DMS53 (cell line): Measurements from ENCODE around the gene FAM107B.

Experiments
- DNase-seq: peaks from one replicate; lab custom pipeline; 2025; lab: John Stamatoyannopoulos, UW

Gene FAM107B

DNA sequence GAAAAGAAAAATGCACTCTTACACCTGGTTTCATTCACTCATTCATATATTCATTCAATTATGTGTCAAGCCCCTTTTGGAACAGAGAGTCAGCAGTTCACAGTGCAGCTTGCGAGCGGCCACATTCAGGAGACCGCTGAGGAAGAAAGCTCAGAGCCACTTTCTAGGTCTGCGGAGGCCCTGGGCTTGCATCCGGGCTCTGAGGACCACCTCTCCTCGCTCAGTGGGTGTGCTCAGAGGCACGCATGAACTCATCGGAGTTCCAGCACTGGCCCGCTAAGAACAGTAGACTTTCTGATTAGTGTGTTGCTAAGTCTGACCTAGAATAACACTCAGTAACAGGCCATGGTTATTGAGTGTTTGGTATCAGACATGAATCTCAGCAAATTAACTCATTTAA lies 1.8 kb upstream of the FAM107B start:
- DNase-seq, result no peak

DNA sequence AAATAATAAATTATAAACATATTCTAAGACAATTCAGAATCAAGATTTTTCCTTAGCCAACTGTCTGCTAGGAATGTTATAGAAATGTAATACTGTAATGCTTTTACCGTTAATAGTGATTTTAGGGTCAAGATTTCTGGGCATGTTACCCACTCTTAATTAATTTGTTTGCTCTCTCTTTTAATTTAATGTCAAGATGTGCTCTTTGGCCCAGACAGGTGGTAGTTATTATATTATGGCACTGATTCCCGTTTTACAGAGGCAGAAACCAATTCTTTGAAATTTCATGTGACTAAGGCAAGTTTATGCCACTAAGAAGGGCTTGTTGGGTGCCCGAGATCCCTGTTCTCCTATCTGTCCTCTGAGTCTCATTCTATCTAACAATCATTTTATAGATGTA lies 959 bp upstream of the FAM107B start:
- DNase-seq, result no peak

DNA sequence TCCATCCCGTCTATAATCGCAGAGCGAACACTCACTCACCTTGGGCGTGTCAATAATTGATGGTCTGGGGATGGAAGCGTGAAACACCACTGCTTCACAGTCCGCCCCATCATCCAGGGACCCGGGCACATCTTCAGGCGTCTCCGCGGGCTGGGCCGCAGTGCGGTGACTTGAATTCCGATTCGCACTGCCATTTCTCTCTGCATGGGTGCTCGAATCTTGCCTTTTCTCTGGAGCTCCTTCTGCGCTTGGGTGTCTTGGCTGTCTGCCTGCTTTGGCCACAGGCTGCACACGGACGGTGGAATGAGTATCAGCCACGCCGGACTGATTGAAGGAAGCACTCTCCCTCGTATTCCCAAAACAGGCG lies 500 bp downstream of the FAM107B start:
- no peak for DNase-seq

DNA sequence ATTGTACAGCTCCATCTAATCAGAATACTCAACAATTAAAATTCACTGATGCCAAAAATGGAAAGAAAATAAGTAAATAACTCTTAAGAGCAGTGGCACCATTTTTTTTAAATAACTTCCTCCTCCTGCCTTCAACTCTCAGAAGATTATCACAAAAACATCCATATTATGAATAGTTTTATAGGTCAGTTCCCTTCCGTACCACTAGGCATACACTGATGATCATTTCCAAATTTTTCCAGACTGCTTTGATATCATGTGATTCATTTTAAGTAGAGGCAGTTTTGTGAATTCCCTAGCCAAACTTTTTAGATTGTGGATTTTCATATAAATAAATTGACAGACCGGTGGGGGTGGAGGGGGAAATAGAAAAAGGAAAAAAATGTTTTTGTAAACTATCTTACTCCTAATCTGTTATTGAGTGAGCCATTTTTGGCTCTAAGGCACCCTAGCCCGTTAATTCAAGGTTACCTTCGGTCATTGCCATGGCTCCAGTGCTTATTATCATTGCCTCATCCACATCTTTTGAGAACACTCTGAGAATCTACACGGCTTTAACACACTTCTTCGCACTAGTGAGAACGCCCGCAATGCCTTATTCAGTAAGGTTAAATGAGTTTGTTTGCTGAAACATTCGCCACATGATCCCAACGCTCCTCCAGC lies 1.0 kb downstream of the FAM107B start:
- DNase-seq, result no peak

DNA sequence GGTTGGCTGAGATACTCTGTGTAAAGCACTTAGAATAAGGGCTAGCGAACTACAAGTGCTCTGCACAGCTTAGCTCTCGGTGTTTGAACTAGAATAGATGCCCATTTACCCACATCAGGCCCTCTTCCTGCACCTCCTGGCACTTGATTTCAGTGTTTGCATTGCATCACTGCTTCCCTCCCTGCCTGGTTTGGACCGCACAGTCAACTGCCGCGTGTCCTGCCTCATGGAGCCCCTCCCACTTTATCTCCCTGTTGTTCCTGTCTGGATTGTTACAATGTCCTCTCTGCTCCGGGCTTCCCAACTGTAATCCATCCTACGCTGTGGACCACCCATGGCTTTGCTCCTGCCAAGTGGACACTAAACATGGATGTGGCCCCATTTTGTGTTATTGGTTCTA lies 2.3 kb downstream of the FAM107B start:
- peak; percentile 61 for DNase-seq

GRCh38 chr10:14770927-14771326 lies 3.8 kb downstream of the FAM107B start:
- DNase-seq, result no peak

DNA sequence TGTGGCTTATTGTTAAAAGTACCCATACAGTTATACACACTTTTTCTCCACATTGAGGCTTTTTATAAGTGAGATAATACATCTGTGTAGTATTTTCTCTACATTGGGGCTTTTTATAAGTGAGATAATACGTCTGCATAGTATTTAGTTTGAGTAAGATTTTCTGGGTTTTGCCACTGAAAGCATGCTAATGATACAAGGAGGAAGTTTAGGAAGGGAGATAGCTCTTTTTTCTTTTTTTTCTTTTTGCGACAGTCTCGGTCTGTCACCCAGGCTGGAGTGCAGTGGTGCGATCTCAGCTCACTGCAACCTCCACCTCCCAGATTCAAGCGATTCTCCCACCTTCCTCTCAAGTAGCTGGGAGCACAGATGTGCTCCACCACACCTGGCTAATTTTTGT lies 13.3 kb downstream of the FAM107B start:
- DNase-seq, result no peak

DNA sequence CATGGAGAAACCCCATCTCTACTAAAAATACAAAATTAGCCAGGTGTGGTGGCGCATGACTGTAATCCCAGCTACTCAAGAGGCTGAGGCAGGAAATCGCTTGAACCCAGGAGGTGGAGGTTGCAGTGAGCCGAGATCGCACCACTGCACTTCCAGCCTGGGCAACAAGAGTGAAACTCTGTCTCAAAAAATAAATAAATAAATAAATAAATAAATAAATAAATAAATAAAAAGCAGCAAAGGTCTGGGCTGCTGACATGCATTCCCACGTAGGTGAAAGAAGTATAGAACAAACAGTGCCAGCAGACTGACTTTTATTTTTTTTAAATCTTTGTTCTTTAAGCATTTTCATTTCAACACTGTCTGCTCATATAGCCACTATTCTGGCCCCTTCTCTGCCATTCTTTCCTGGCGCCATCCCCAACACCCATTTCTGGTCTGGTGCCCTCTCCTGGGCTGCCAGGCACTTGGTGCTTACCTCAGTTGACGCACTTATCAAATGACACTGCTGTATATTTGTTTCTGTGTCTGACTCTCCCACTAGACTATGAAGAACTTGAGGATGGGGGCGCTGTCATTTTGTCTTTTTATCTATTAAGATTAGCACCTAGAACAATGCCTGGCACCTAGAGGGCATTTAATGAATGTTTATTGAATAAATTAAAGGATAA lies 15.6 kb downstream of the FAM107B start:
- DNase-seq, result peak; percentile 68

DNA sequence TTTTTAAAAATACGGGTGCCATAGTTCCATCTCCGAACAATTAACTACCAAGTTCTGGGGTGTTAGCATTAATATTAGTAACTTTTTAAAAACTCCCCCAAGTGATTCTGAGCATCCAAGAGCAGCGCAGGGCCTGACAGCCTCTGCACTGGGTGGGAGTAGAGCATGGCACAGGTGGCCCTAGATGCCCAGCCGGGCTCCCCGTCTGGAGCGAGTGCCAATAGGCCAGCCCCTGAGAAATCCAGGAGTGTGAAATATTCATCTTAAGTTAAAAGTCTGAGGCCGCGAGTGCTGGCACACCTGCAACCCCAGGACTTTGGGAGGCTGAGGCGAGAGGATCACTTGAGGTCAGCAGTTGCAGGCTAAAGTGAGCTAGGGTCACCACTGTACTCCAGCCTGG lies 16.2 kb downstream of the FAM107B start:
- no peak for DNase-seq

GRCh38 chr10:14757986-14758385 lies 16.7 kb downstream of the FAM107B start:
- DNase-seq, result no peak

- no peak for DNase-seq
Measured at GRCh38 chr10:14757394-14757793, 17.3 kb downstream of the FAM107B start.

- DNase-seq, result no peak
Measured at GRCh38 chr10:14753441-14753840, 21.3 kb downstream of the FAM107B start.

- no peak for DNase-seq
Measured at GRCh38 chr10:14751921-14752320, 22.8 kb downstream of the FAM107B start.

DNA sequence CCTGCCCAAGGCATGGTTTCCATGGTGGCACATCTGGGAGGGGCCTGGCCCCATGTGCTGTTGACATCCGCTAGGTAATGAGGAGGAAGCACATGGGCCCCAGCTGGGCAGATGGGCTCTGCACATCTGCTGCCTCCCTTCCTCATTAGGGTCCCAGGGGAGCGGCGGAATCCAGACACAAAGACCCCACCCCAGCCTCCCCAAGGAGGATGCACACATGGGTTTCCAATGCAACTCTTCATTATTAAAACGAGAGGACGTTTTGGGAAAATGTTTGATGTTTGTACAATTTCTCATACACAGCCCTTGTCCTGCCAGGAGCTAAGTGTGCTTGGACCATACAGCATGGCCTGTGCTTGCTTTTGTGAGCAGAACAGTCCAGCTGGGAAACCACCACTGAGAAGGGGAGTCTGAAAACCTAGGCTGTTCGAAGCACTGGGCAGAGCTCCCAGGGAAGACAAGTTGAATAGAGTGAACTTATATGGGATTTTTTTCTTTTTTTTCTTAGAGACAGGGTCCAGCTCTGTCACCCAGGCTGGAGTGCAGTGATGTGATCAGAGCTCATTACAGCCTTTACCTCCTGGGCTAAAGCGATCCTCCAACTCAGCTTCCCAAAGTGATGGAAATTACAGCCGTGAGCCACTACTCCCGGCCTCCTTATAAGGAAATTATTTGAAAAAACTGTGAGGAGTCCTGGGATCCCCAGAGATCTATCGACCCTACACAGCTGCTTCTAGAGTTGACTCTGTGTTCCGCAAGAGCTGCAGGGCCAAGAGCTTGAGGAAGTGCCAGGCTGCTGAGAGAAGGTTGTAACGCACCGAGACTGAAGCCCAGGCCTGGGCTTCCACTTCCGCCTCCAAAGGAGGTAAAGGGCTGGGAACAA lies 23.4 kb downstream of the FAM107B start:
- DNase-seq, result no peak

DNA sequence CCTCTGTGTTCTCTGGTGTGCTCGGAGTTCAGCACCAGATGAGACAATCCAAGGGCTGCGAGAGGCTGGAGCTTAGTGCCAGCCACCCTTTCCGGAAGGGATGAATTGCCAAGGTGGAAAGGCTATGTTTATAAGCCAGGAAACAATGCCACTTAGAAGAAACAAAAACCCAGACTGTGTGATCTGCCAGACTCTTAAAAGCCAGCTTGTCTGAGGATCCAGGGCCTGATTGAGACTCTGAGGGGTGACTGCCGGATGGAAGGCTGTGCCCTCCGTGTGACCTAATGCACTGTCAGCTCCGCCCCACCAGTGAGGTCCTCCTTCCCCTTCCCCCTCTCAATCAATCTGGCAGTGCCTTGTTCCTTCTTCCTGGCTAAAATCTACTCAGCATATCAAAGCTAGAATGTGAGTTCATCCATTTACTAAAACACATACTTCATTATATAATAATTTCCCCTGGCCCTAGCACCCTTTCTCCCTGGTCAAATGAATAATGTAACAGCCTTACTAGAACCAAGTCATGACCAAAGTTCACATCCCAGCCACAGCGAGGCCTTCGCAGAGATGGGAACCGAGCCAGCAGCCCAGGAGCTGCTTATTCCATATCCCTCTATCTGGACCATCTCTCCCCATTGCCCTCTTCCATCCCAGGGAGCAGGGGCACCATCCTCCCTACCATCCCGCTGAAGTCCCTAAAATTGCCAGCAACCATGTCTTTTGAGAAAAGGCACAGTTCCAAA lies 25.5 kb downstream of the FAM107B start:
- no peak for DNase-seq

DNA sequence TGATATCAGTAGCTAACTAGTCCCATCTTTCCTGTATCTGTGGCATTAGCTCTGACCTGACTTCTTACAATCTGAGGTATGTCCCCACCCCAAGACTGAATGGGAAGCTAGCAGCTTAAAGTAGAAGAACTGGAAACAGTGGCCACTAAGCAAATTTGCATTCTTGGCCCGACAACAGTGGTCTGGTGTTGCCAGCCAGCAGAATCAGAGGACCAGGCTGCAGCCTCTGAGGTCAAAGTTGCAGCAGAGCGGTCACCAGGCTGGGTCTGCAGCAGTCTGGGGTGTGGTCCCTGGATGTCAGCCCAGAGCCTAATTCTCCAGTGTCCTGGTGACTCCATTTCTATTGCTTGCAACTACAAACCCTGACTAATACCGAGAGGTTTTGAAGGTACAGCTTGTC lies 26.3 kb downstream of the FAM107B start:
- DNase-seq, result no peak

- DNase-seq, result no peak
Measured at GRCh38 chr10:14742815-14743214, 31.9 kb downstream of the FAM107B start.

- no peak for DNase-seq
Measured at GRCh38 chr10:14742382-14742781, 32.3 kb downstream of the FAM107B start.

GRCh38 chr10:14740684-14741247 lies 33.9 kb downstream of the FAM107B start:
- no peak for DNase-seq

GRCh38 chr10:14737808-14738545 lies 36.7 kb downstream of the FAM107B start:
- DNase-seq, result no peak

DNA sequence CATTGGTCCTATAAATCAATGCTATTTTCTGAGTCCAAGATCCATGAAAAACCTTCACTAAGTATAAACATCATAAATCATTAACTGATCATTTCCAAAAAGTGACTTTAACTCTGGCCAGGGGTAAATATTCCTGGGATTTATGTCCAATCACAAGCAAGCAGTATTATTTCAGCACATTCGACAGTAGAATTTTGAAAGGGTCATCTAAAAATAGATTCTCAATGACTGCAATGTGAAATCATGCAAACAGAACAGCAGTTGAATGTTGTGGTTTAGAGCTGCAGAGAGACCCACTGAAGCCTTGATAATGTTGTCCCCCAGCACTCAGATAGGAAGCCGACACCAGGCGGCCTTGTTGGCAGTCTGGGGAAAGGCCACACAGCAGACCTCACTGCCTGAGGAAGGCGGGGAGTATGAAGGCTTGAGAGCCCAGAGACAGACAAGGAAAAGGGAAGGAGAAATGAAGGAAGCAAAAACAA lies 38.1 kb downstream of the FAM107B start:
- no peak for DNase-seq
